Uterus (tissue), 4 donors: ENCODE data around the gene NDC80. TPM values are rescaled to one million over a fixed set of nuclear protein-coding genes. Genes with fewer than 3 reads are reported as not detected.

Experiments used
- DNase-seq, 2 donors: peaks; one replicate each; pipeline ENCODE4 v3.0.0-alpha.2; 2019 to 2020
- H3K27ac ChIP-seq, 2 donors: fragments of 200-600 bp; sonication (generic); 1 replicate in 1 of 2; 2 replicates in 1 of 2; pipeline ENCODE4 v1.5.1; 2016 to 2018
- H3K27me3 ChIP-seq, 2 donors: fragments of 200-600 bp; sonication (generic); one replicate each; pipeline ENCODE4 v1.5.1; 2018 to 2019; ENCODE audit warnings: control low read depth in 1 of 2
- H3K36me3 ChIP-seq, 2 donors: fragments of 200-600 bp; sonication (generic); one replicate each; pipeline ENCODE4 v1.5.1; 2019; ENCODE audit warnings: control low read depth in 1 of 2
- H3K4me1 ChIP-seq, 2 donors: fragments of 200-600 bp; sonication (generic); one replicate each; pipeline ENCODE4 v1.5.1; 2018 to 2019; ENCODE audit warnings: control low read depth in 1 of 2
- H3K4me3 ChIP-seq, 2 donors: fragments of 200-600 bp; sonication (generic); 1 replicate in 1 of 2; 2 replicates in 1 of 2; pipeline ENCODE4 v1.5.1; 2018 to 2019; ENCODE audit warnings: mild to moderate bottlenecking in 1 of 2
- H3K9me3 ChIP-seq, 2 donors: fragments of 200-600 bp; sonication (generic); one replicate each; pipeline ENCODE4 v1.5.1; 2019; ENCODE audit warnings: control low read depth in 1 of 2
- CTCF ChIP-seq, 4 experiments: fragments of 200-600 bp in 2 of 4; fragments of 450-650 bp in 2 of 4; sonication (generic) in 2 of 4; IDR thresholded peaks; one replicate each; pipeline ENCODE4 v1.5.1; 2016 to 2019; ENCODE audit warnings: antibody characterized with exemption in 4 of 4, mild to moderate bottlenecking in 2 of 4, moderate library complexity in 1 of 4
- POLR2A ChIP-seq, 2 donors: fragments of 450-650 bp; IDR thresholded peaks; one replicate each; pipeline ENCODE4 v1.6.1; 2016; ENCODE audit warnings: antibody characterized with exemption in 2 of 2, mild to moderate bottlenecking in 1 of 2, moderate library complexity in 1 of 2
- intact Hi-C: fragments of 100-400 bp; cut with DNase I; formaldehyde crosslinking; loops from one replicate; pipeline ENCODE4 v1.15.1; 2023; ENCODE audit warnings: low total_unique reads
- total RNA-seq, 4 donors: library from RNA; depleted of rRNA in 3 of 4; stranded (reverse); fragments of >200 nt in 3 of 4; gene quantifications; one replicate each; pipeline versions ENCODE4 v1.1.0 to v1.2.4, GENCODE V29; 2014 to 2023
- donor health status: DM: yes; HTN: yes; CAD: no.

NDC80 gene
- total RNA-seq, 4 donors from 2014 or later, result 0.26 to 21.2 (median 0.80) TPM

GRCh38 chr18:2573408-2573807 lies 2.1 kb downstream of the NDC80 start:
- TF ChIP-seq CTCF (IDR thresholded peaks at IDR 0.05) (no peak), POLR2A (IDR thresholded peaks at IDR 0.05) (no peak)
- no peaks in the 10 kb centered on the region for H3K36me3 ChIP-seq
- H3K4me3 ChIP-seq, result no peak overlapping the region
- H3K27ac ChIP-seq, result no peak overlapping the region
- no peaks in the 10 kb centered on the region for H3K9me3 ChIP-seq
- H3K27me3 ChIP-seq, result no peaks in the 10 kb centered on the region
- intact Hi-C loops, result loop anchor here (5.0 kb wide), 1 partner anchor 84 kb away; the partner anchor contains the start of gene SMCHD1
- H3K4me1 ChIP-seq, result peaks cover 0 to 7% of the 10 kb centered on the region in 2 donors
- no peak for DNase-seq

- Histone ChIP-seq H3K9me3 (no peaks in the 10 kb centered on the region), H3K4me1 (no peaks in the 10 kb centered on the region), H3K27me3 (no peaks in the 10 kb centered on the region), H3K36me3 (no peaks in the 10 kb centered on the region), H3K4me3 (no peak overlapping the region), H3K27ac (peak overlapping the region; percentile 77 to 90)
- intact Hi-C loops, result no loop called here
- no peak for DNase-seq
- TF ChIP-seq POLR2A (IDR thresholded peaks at IDR 0.05) (no peak), CTCF (IDR thresholded peaks at IDR 0.05) (no peak)
Measured at GRCh38 chr18:2587788-2588187, 16.4 kb downstream of the NDC80 start.

GRCh38 chr18:2588666-2589344 lies 17.4 kb downstream of the NDC80 start:
- Histone ChIP-seq H3K27ac (peak overlapping the region; percentile 77 to 90), H3K9me3 (no peaks in the 10 kb centered on the region), H3K27me3 (no peaks in the 10 kb centered on the region), H3K4me3 (peak overlapping the region; percentile 5 to 11), H3K4me1 (no peaks in the 10 kb centered on the region), H3K36me3 (no peaks in the 10 kb centered on the region)
- TF ChIP-seq CTCF (IDR thresholded peaks at IDR 0.05) (no peak), POLR2A (IDR thresholded peaks at IDR 0.05) (no peak)
- intact Hi-C loops, result no loop called here
- no peak for DNase-seq

GRCh38 chr18:2589345-2590068 lies 18.1 kb downstream of the NDC80 start:
- Histone ChIP-seq H3K4me3 (peak overlapping the region; percentile 5 to 11), H3K27ac (peak overlapping the region; percentile 77 to 90)

More at GRCh38 chr18:2589345-2590068, 18.1 kb downstream of the NDC80 start:
- TF ChIP-seq CTCF (IDR thresholded peaks at IDR 0.05) (no peak), POLR2A (IDR thresholded peaks at IDR 0.05) (no peak)
- intact Hi-C loops, result no loop called here
- H3K4me1 ChIP-seq, result no peaks in the 10 kb centered on the region
- no peaks in the 10 kb centered on the region for H3K27me3 ChIP-seq
- DNase-seq, result no peak
- no peaks in the 10 kb centered on the region for H3K9me3 ChIP-seq
- H3K36me3 ChIP-seq, result no peaks in the 10 kb centered on the region
